GM12878 (cell line): Measurements from ENCODE around the gene RNF40. TPM values are rescaled to one million over a fixed set of nuclear protein-coding genes. Genes with fewer than 3 reads are reported as not detected.

Source experiments
- ATAC-seq: fragments of 200-7000 bp; cut with Tn5 transposase; 3 replicates; pipeline ENCODE4 v1.9.1; 2020; ENCODE audit warnings: mild to moderate bottlenecking, moderate library complexity
- BruUV-seq: library from RNA; stranded (reverse); fragments of 400-500 nt; replicated peaks from 2 replicates; lab custom pipeline; 2021; lab: Mats Ljungman, UMichigan
- CTCF ChIA-PET: fragments of 300-600 bp; sonication (Branson Sonifier 250); formaldehyde crosslinking; extraction: SDS; loops from one replicate; lab custom pipeline; 2021; ENCODE audit warnings: inconsistent platforms; lab: Yijun Ruan, JAX
- POLR2A ChIA-PET: fragments of 350-600 bp; formaldehyde crosslinking; extraction: SDS; loops from one replicate; lab custom pipeline; 2021; ENCODE audit warnings: inconsistent platforms; lab: Charles Lee
- RAD21 ChIA-PET: fragments of 300-600 bp; sonication (Branson Sonifier 250); formaldehyde crosslinking; loops from one replicate; lab custom pipeline; 2023; ENCODE audit warnings: antibody characterized with exemption; ENCODE audit not compliant: unreplicated experiment; lab: Charles Lee
- SMC1A ChIA-PET: fragments of 300-600 bp; sonication (Branson Sonifier 250); formaldehyde crosslinking; loops from one replicate; lab custom pipeline; 2023; ENCODE audit not compliant: unreplicated experiment, uncharacterized antibody; lab: Charles Lee
- DNase-seq: peaks from one replicate; pipeline ENCODE4 v3.0.0-alpha.2; 2011; ENCODE audit warnings: low read depth, low spot score
- FAIRE-seq: peaks from 3 replicates; lab custom pipeline; 2011; peaks lifted over from hg19 to GRCh38; lab: Jason Lieb, UNC
- H2AFZ ChIP-seq: 2 replicates; pipeline ENCODE4 v1.6.0; 2011; ENCODE audit warnings: low read depth, low read length, control low read depth; ENCODE audit not compliant: control insufficient read depth
- H3K27ac ChIP-seq: 2 replicates; pipeline ENCODE4 v1.5.1; 2011; ENCODE audit warnings: control low read depth; ENCODE audit not compliant: control insufficient read depth, insufficient read depth
- H3K27me3 ChIP-seq, 2 experiments: replicated peaks in 1 of 2; 2 replicates each; pipeline versions ENCODE4 v1.6.0 to v1.6.1; 2011; ENCODE audit warnings: low read length in 1 of 2; ENCODE audit not compliant: control insufficient read depth in 2 of 2, insufficient read depth in 2 of 2
- H3K36me3 ChIP-seq, 2 experiments: 2 replicates each; pipeline ENCODE4 v1.5.1; 2011; ENCODE audit warnings: low read length in 1 of 2; ENCODE audit not compliant: control insufficient read depth in 2 of 2, insufficient read depth in 2 of 2
- H3K4me1 ChIP-seq: 2 replicates; pipeline ENCODE4 v1.6.1; 2011; ENCODE audit warnings: mild to moderate bottlenecking, low read length, moderate library complexity, mixed read lengths; ENCODE audit not compliant: control insufficient read depth, insufficient read depth
- H3K4me2 ChIP-seq: 2 replicates; pipeline ENCODE4 v1.6.0; 2011; ENCODE audit warnings: control low read depth; ENCODE audit not compliant: control insufficient read depth, insufficient read depth
- H3K4me3 ChIP-seq: fragments of 200-600 bp; sonication (generic); 2 replicates; pipeline ENCODE4 v1.5.1; 2016
- H3K79me2 ChIP-seq: 2 replicates; pipeline ENCODE4 v1.6.0; 2011; ENCODE audit warnings: low read length; ENCODE audit not compliant: control insufficient read depth, insufficient read depth
- H3K9ac ChIP-seq: 2 replicates; pipeline ENCODE4 v1.8.0; 2011; ENCODE audit warnings: low read length, control low read depth, mixed read lengths; ENCODE audit not compliant: control insufficient read depth, insufficient read depth
- H3K9me3 ChIP-seq: replicated peaks from 3 replicates; pipeline ENCODE4 v1.5.1; 2011; ENCODE audit warnings: mild to moderate bottlenecking, low read length; ENCODE audit not compliant: control insufficient read depth, insufficient read depth
- H4K20me1 ChIP-seq: 2 replicates; pipeline ENCODE4 v1.6.0; 2011; ENCODE audit not compliant: control insufficient read depth, insufficient read depth
- BACH1 ChIP-seq: fragments of 450-650 bp; IDR thresholded peaks from 2 replicates; pipeline ENCODE4 v1.6.1; 2017; ENCODE audit warnings: mild to moderate bottlenecking, borderline replicate concordance
- CBX3 ChIP-seq: fragments of 200-600 bp; sonication (generic); IDR thresholded peaks from 2 replicates; pipeline ENCODE4 v1.6.1; 2016; ENCODE audit warnings: low read depth, borderline replicate concordance
- DPF2 ChIP-seq: fragments of 450-650 bp; IDR thresholded peaks from 2 replicates; pipeline ENCODE4 v1.6.1; 2017; ENCODE audit warnings: mild to moderate bottlenecking
- JUNB ChIP-seq: IDR thresholded peaks from 2 replicates; pipeline ENCODE4 v1.6.1; 2016; ENCODE audit warnings: antibody characterized with exemption, mild to moderate bottlenecking
- KLF5 ChIP-seq: fragments of 450-650 bp; IDR thresholded peaks from 2 replicates; pipeline ENCODE4 v1.6.1; 2014; ENCODE audit warnings: mild to moderate bottlenecking; ENCODE audit not compliant: partially characterized antibody
- NFXL1 ChIP-seq: fragments of 450-650 bp; IDR thresholded peaks from 2 replicates; pipeline ENCODE4 v1.6.1; 2017; ENCODE audit warnings: antibody characterized with exemption, mild to moderate bottlenecking, borderline replicate concordance
- NFYA ChIP-seq: IDR thresholded peaks from 2 replicates; pipeline ENCODE4 v1.6.1; 2011; ENCODE audit warnings: low read depth, mild to moderate bottlenecking, low read length, improper control_type of control experiment, borderline replicate concordance
- POLR2A ChIP-seq: IDR thresholded peaks from 2 replicates; pipeline ENCODE4 v1.6.1; 2011; ENCODE audit warnings: low read depth, mild to moderate bottlenecking, low read length
- STAT1 ChIP-seq: fragments of 450-650 bp; conservative IDR thresholded peaks from 2 replicates; pipeline ENCODE4 v1.6.1; 2014; ENCODE audit warnings: antibody characterized with exemption, mild to moderate bottlenecking
- TCF7 ChIP-seq: IDR thresholded peaks from 2 replicates; pipeline ENCODE4 v1.6.1; 2014; ENCODE audit warnings: antibody characterized with exemption, borderline replicate concordance
- ZNF622 ChIP-seq: fragments of 450-650 bp; IDR thresholded peaks from 2 replicates; pipeline ENCODE4 v1.6.1; 2017; ENCODE audit warnings: mild to moderate bottlenecking, inconsistent platforms
- ZSCAN29 ChIP-seq: fragments of 450-650 bp; IDR thresholded peaks from 2 replicates; pipeline ENCODE4 v1.6.1; 2017; ENCODE audit warnings: mild to moderate bottlenecking, moderate library complexity
- WGBS: methylation state at CpG from one replicate; pipeline ENCODE4 v1.1.6; 2016; ENCODE audit warnings: low lambda C conversion rate; ENCODE audit not compliant: insufficient replicate concordance, insufficient coverage; ENCODE audit errors: missing lambda C conversion rate; 5-methylcytosine and 5-hydroxymethylcytosine counted together
- in situ Hi-C: fragments of 300-500 bp; cut with MboI; formaldehyde crosslinking; loops from 9 replicates; pipeline ENCODE4 v1.14.3; 2018; ENCODE audit warnings: mixed read lengths
- intact Hi-C: fragments of 100-400 bp; cut with micrococcal nuclease; formaldehyde crosslinking; loops from one replicate; pipeline ENCODE4 v1.14.2; 2022; ENCODE audit not compliant: unreplicated experiment
- polyA plus RNA-seq, 11 experiments: library from polyadenylated mRNA; depleted of rRNA in 4 of 11; unstranded in 6 of 11; stranded (reverse) in 5 of 11; fragments of >200 nt; fragmentation: Nextera tagmentation in 4 of 11; fragmentation: Illumina TruSeq in 1 of 11; extraction: Ambion mirVana in 4 of 11; extraction: Trizol in 1 of 11; gene quantifications; 1 replicate in 1 of 11; 2 replicates in 10 of 11; pipeline versions ENCODE4 v1.2.1 to v1.2.3, GENCODE V29; 2011 to 2016; ENCODE audit warnings: inconsistent platforms in 2 of 11, missing spikeins in 2 of 11, low read depth in 1 of 11
- total RNA-seq, 4 experiments: library from RNA; depleted of rRNA in 3 of 4; stranded (reverse); fragments of >200 nt in 3 of 4; fragmentation: Illumina TruSeq in 1 of 4; extraction: Trizol in 1 of 4; gene quantifications; 2 replicates each; pipeline versions ENCODE4 v1.2.1 to v1.2.3, GENCODE V29; 2013 to 2021
- TF ChIP-seq, protein P1 (sequence below): IDR thresholded peaks from 2 replicates; pipeline ENCODE4 v1.6.1; 2011; ENCODE audit warnings: borderline replicate concordance, low read depth, mild to moderate bottlenecking, moderate library complexity, mixed read lengths, low read length; ENCODE audit not compliant: insufficient read depth; ENCODE audit errors: extremely low read length
- TF ChIP-seq, protein P2 (sequence below): fragments of 450-650 bp; IDR thresholded peaks from 2 replicates; pipeline ENCODE4 v1.6.1; 2017; ENCODE audit warnings: mild to moderate bottlenecking, moderate library complexity

The RNF40 gene
- total and polyA plus RNA-seq, 10 of the 15 experiments (the other 5 are each of a cell fraction or from before 2014, with no cell fraction given): 3.7 to 97.6 (median 58.4) TPM

DNA sequence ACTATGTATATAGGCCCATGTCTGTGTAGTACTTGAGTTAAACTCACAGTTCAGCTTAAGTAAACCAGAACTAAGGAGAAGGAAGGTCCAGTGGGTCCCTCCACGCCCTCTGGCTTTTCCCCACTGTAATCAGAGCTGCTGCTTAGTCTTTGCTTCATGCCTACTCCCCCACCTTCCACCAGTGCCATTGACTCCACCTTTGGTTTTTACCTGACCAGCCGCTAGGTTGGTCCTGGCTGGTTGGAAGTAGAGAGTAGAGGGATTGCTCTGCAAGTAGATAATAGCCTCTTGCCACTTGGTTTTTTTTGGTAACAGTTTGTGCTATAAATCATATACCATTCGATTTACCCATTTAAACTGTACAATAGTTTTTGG, 36.7 kb upstream of the RNF40 start:
- BruUV-seq: no TSS peak
- Histone ChIP-seq H3K4me2 (no peak overlapping the region), H3K36me3 (peaks cover 41 to 47% of the 10 kb centered on the region in 2 experiments), H4K20me1 (no peaks in the 10 kb centered on the region), H3K9ac (no peak overlapping the region), H3K79me2 (no peaks in the 10 kb centered on the region), H3K27me3 (no peaks in the 10 kb centered on the region), H3K4me1 (no peaks in the 10 kb centered on the region), H2AFZ (no peak overlapping the region), H3K4me3 (no peak overlapping the region), H3K9me3 (no peaks in the 10 kb centered on the region), H3K27ac (no peak overlapping the region)
- POLR2A ChIA-PET: no interaction called here
- RAD21 ChIA-PET: no interaction called here
- DNase-seq (no peak), ATAC-seq (no peak), FAIRE-seq (no peak)
- WGBS: 96% methylated on average over 3 of the region's 3 CpGs
- intact Hi-C loops: no loop called here
- CTCF ChIA-PET: interaction anchor here (1.7 kb wide), 1 partner anchor 32 kb away, joined by 4 read pairs; no protein-coding TSS in a partner anchor
- SMC1A ChIA-PET: no interaction called here
- TF ChIP-seq TCF7 (no peak), JUNB (no peak)
- in situ Hi-C loops: no loop called here

DNA sequence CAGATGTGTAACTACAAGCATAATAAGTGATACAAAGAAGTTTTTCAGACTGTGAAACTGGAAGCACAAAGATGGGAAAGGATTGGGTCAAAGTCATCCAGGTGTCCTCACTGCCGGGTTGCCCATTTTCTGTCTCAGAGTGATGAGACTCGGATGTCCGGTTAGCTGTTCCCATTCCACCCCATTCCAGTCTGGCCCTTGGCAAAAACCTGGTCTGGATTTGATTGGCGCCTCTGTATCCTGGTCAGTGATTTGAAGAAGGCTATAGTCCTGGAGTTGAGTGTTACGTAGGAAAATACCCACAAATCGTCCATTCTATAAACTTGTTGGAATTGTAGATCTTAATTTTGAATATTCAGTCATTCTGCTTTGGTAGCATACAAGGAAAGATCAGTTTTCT, 33.8 kb upstream of the RNF40 start:
- 91% methylated on average over 6 of the region's 6 CpGs for WGBS
- Histone ChIP-seq H3K27me3 (no peaks in the 10 kb centered on the region), H3K9me3 (no peaks in the 10 kb centered on the region), H3K4me1 (no peaks in the 10 kb centered on the region), H4K20me1 (no peaks in the 10 kb centered on the region), H3K9ac (no peak overlapping the region), H3K4me3 (no peak overlapping the region), H3K79me2 (no peaks in the 10 kb centered on the region), H3K27ac (no peak overlapping the region), H2AFZ (no peak overlapping the region), H3K36me3 (peaks cover 30 to 35% of the 10 kb centered on the region in 2 experiments), H3K4me2 (no peak overlapping the region)
- ChIA-PET CTCF (interaction anchor here (1.0 kb wide), 1 partner anchor 35 kb away, joined by 3 read pairs; no protein-coding TSS in a partner anchor), SMC1A (no interaction called here), POLR2A (no interaction called here), RAD21 (no interaction called here)
- in situ Hi-C loops: no loop called here
- FAIRE-seq (no peak), ATAC-seq (no peak), DNase-seq (no peak)
- intact Hi-C loops: no loop called here
- BruUV-seq: TSS peak; percentile 12
- no peak for TF ChIP-seq NFYA
- no peak for TF ChIP-seq BACH1
- TF ChIP-seq STAT1: no peak
- TF ChIP-seq POLR2A: no peak
- TF ChIP-seq, protein P1, sequence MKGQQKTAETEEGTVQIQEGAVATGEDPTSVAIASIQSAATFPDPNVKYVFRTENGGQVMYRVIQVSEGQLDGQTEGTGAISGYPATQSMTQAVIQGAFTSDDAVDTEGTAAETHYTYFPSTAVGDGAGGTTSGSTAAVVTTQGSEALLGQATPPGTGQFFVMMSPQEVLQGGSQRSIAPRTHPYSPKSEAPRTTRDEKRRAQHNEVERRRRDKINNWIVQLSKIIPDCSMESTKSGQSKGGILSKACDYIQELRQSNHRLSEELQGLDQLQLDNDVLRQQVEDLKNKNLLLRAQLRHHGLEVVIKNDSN: no peak
- TF ChIP-seq NFXL1: no peak
- TF ChIP-seq ZNF622: no peak
- TF ChIP-seq ZSCAN29: no peak
- no peak for TF ChIP-seq DPF2
- TF ChIP-seq CBX3: no peak
- TF ChIP-seq KLF5: no peak
- TF ChIP-seq, protein P2, sequence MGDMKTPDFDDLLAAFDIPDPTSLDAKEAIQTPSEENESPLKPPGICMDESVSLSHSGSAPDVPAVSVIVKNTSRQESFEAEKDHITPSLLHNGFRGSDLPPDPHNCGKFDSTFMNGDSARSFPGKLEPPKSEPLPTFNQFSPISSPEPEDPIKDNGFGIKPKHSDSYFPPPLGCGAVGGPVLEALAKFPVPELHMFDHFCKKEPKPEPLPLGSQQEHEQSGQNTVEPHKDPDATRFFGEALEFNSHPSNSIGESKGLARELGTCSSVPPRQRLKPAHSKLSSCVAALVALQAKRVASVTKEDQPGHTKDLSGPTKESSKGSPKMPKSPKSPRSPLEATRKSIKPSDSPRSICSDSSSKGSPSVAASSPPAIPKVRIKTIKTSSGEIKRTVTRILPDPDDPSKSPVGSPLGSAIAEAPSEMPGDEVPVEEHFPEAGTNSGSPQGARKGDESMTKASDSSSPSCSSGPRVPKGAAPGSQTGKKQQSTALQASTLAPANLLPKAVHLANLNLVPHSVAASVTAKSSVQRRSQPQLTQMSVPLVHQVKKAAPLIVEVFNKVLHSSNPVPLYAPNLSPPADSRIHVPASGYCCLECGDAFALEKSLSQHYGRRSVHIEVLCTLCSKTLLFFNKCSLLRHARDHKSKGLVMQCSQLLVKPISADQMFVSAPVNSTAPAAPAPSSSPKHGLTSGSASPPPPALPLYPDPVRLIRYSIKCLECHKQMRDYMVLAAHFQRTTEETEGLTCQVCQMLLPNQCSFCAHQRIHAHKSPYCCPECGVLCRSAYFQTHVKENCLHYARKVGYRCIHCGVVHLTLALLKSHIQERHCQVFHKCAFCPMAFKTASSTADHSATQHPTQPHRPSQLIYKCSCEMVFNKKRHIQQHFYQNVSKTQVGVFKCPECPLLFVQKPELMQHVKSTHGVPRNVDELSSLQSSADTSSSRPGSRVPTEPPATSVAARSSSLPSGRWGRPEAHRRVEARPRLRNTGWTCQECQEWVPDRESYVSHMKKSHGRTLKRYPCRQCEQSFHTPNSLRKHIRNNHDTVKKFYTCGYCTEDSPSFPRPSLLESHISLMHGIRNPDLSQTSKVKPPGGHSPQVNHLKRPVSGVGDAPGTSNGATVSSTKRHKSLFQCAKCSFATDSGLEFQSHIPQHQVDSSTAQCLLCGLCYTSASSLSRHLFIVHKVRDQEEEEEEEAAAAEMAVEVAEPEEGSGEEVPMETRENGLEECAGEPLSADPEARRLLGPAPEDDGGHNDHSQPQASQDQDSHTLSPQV: no peak
